NCI-H1417 (cell line): Measurements from ENCODE around the gene G2E3.
A peak's percentile ranks its signal among the peaks of the same experiment; 100 is the strongest.
"Not testable (repeated sequence)": the region's sequence is repeated elsewhere in the genome, so short reads cannot be mapped to it uniquely, and the experiment has no call there.

Experiments
- DNase-seq, 3 experiments: peaks; one replicate each; lab custom pipeline; 2025; lab: John Stamatoyannopoulos, UW

G2E3 gene

GRCh38 chr14:30559638-30560091, 707 bp downstream of the G2E3 start:
- peak; percentile 29 to 88 (median 79) for DNase-seq

GRCh38 chr14:30560581-30560980, 1.6 kb downstream of the G2E3 start:
- peak in 1 of 3 experiments; percentile 29 for DNase-seq

DNA sequence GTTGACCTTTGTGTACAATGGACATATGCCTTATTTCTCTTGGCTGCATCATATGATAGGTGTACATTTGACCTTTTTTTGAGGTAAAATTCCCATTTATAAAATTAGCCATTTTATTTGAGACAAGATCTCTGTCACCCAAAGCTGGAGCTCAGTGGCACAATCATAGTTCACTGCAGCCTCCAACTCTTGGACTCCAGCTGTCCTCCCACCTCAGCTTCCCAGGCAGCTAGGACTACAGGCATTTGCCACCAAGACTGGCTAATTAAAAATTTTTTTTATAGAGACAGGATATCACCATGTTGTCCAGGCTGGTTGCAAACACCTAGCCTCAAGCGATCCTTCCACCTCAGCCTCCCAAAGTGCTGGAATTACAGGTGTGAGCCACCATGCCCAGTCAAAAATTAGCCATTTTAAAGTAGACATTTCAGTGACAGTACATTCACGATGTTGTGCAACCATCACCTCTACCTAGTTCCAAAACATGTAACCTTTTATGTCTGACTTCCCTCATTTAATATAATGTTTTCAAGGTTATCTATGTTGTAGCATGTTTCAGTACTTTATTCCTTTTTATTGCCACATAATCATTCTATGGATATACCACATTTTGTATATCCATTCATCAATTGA, 5.4 kb downstream of the G2E3 start:
- DNase-seq, result no peak

GRCh38 chr14:30564868-30565248, 5.9 kb downstream of the G2E3 start:
- DNase-seq, result no peak

- no peak for DNase-seq
Measured at GRCh38 chr14:30569216-30569902, 10.4 kb downstream of the G2E3 start.

- no peak for DNase-seq
Measured at GRCh38 chr14:30569903-30570226, 10.9 kb downstream of the G2E3 start.

GRCh38 chr14:30572237-30572636, 13.3 kb downstream of the G2E3 start:
- DNase-seq, result no peak

- no peak for DNase-seq
Measured at GRCh38 chr14:30572771-30573170, 13.8 kb downstream of the G2E3 start.

GRCh38 chr14:30573226-30573814, 14.4 kb downstream of the G2E3 start:
- no peak for DNase-seq

DNA sequence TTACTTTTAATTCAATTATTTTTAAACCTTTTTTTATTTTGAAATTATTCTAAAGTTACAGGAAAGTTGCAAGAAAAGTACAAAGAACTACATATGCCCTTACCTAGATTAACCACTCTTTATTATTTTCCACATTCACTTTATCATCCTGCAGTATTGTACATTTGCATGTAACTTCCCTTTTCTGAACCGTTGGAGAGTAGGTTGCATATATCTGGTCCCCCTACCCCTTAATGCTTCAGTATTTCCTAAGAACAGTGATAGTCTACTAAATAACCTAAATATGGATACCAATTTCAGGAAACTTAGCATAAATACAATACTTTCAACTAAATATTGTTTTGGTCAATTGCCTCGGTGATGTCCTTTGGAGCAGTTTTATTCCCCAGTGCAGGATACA, 15.0 kb downstream of the G2E3 start:
- DNase-seq, result no peak

DNA sequence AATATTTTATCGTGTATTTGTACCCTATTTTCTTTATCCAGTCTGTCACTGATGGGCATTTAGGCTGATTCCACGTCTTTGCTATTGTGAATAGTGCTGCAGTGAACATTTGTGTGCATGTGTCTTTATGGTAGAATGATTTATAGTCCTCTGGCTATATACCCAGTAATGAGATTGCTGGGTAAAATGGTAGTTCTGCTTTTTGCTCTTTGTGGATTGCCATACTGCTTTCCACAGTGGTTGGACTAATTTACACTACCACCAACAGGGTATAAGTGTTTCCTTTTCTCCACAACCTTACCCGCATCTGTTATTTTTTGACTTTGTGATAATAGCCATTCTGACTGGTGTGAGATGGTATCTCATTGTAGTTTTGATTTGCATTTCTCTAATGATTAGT, 15.8 kb downstream of the G2E3 start:
- not testable (repeated sequence) for DNase-seq

- DNase-seq, result not testable (repeated sequence)
Measured at GRCh38 chr14:30576333-30576732, 17.4 kb downstream of the G2E3 start.

GRCh38 chr14:30580616-30581282, 21.8 kb downstream of the G2E3 start:
- no peak for DNase-seq

GRCh38 chr14:30581283-30581625, 22.3 kb downstream of the G2E3 start:
- DNase-seq, result no peak

- no peak for DNase-seq
Measured at GRCh38 chr14:30582376-30582775, 23.4 kb downstream of the G2E3 start.

DNA sequence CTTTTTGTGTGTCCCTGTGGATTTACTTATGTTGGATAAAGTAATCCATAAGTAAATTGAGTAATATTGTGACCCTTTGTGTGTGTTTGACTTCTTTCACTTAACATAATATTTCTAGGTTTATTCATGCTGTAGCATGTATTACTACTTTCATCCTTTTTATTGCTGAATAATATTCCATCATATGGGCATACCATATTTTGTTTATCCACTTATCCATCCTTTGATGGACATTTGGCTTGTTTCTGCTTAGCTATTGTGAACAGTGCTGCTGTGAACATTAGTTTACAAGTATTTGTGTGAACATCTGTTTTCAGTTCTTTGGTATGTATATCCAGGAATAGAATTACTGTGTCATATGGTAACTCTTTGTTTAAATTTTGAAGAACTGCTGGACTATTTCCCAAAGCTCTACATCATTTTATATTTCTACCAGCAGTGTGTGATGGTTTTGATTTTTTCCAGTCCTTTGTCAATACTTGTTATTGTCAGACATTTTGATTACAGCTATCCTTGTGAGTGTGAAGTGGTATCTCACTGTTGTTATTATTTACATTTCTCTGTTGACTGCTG, 25.2 kb downstream of the G2E3 start:
- no peak for DNase-seq

DNA sequence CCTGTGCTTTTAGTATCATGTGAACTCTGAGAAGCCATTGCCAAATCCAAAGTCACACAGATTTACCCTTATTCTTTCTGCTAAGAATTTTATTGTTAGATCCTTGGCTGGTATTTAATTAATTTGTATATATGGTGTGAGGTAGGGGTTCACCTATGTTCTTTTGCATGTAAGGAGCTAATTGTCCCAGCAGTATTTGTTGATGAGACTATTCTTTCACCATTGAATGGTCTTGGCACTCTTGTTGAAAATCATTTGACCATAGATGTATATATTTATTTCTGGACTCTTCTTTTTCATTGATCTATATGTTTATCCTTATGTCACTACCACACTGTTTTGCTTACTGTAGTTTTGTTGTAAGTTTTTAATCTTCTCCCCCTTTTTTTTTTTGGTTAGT, 26.2 kb downstream of the G2E3 start:
- peak in 1 of 3 experiments; percentile 9 for DNase-seq

- no peak for DNase-seq
Measured at GRCh38 chr14:30587141-30587540, 28.2 kb downstream of the G2E3 start.

DNA sequence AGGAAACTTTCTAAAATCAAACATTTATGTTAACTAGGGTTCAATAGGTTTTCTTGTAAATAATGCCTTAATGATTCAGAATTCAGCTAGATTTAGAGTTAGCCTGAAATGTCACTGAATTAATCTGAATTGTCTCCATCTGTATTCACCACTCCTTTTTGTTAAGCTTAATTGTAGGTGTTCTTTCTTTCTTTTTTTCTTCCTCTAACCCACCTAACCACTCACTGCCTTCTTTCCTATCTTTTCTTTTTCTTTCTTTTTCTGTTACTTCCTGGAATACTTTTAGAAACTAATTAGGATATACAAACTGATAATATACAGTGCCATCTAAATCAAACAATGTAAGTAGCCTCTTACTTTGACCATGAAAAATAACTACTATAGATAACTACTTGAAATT, 29.9 kb downstream of the G2E3 start:
- no peak for DNase-seq

GRCh38 chr14:30596935-30597334, 38.0 kb downstream of the G2E3 start:
- DNase-seq, result no peak

DNA sequence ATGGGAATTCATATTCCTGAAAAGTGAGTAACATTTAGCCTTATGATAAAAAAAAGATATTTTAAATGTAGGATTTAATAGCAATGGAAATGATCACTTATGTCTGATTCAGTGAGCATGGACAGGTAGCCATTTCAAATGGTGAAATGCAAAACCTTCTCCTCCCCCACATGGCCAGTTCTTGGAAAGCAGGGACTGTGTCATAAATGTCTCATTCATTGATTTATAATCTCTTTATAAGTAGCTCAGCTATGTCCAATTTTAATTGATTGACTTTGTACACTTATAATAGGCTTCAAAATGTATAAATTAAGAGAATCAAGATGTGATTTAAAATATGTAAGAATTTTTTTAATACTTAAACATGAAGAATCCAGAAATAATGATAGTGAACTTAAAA, 38.5 kb downstream of the G2E3 start:
- DNase-seq, result peak in 1 of 3 experiments; percentile 8
